ENCODE measurements around the gene PET117. TPM values are rescaled to one million over a fixed set of nuclear protein-coding genes. Genes with fewer than 3 reads are reported as not detected.
"Not testable (repeated sequence)": the region's sequence is repeated elsewhere in the genome, so short reads cannot be mapped to it uniquely, and the experiment has no call there.

The PET117 gene
- total and polyA plus RNA-seq, 2 donors from 2014 or later = 13.1 to 19.7 TPM

DNA sequence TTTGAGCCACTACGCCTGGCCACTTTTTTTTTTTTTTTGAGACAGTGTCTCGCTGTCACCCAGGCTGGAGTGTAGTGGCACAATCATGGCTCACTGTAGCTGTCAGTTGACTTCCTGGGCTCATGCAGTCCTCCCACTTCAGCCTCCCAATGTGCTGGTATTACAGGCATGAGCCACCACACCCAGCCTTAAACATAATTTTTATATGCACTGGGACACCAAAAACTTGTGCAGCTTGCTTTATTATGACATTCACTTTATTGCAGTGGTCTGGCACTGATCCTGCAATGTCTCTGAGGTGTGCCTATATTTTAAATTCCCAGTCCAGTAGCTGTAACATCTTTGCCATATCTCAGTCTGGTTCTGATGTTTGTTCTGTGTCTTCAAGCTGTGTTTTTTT, 34.7 kb downstream of the PET117 start:
- Histone ChIP-seq H3K4me3 (ENCODE audit: low read length in 3 of 3) (no peak overlapping the region), H3K4me1 (ENCODE audit: control insufficient read depth in 2 of 3, insufficient read depth in 2 of 3, low read depth in 1 of 3, low read length in 3 of 3) (no peaks in the 10 kb centered on the region), H3K9ac (ENCODE audit: low read length in 3 of 3) (no peak overlapping the region), H3K27me3 (ENCODE audit: control insufficient read depth, insufficient read depth, low read length) (no peaks in the 10 kb centered on the region), H3K27ac (ENCODE audit: low read depth in 2 of 2, low read length in 2 of 2) (no peak overlapping the region), H3K36me3 (ENCODE audit: control insufficient read depth in 2 of 3, insufficient read depth in 3 of 3, low read length in 3 of 3) (peaks cover 0 to 6% (median 0%) of the 10 kb centered on the region in 3 donors), H3K9me3 (ENCODE audit: control insufficient read depth in 2 of 3, insufficient read depth in 1 of 3, low read length in 3 of 3) (no peaks in the 10 kb centered on the region)
- no peak for DNase-seq
- FAIRE-seq = no peak
- TF ChIP-seq, protein P1, sequence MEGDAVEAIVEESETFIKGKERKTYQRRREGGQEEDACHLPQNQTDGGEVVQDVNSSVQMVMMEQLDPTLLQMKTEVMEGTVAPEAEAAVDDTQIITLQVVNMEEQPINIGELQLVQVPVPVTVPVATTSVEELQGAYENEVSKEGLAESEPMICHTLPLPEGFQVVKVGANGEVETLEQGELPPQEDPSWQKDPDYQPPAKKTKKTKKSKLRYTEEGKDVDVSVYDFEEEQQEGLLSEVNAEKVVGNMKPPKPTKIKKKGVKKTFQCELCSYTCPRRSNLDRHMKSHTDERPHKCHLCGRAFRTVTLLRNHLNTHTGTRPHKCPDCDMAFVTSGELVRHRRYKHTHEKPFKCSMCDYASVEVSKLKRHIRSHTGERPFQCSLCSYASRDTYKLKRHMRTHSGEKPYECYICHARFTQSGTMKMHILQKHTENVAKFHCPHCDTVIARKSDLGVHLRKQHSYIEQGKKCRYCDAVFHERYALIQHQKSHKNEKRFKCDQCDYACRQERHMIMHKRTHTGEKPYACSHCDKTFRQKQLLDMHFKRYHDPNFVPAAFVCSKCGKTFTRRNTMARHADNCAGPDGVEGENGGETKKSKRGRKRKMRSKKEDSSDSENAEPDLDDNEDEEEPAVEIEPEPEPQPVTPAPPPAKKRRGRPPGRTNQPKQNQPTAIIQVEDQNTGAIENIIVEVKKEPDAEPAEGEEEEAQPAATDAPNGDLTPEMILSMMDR (IDR thresholded peaks at IDR 0.05; ENCODE audit: borderline replicate concordance, extremely low read depth, insufficient read depth) = no peak
- intact Hi-C loops (cut with DNase I) = no loop called here

DNA sequence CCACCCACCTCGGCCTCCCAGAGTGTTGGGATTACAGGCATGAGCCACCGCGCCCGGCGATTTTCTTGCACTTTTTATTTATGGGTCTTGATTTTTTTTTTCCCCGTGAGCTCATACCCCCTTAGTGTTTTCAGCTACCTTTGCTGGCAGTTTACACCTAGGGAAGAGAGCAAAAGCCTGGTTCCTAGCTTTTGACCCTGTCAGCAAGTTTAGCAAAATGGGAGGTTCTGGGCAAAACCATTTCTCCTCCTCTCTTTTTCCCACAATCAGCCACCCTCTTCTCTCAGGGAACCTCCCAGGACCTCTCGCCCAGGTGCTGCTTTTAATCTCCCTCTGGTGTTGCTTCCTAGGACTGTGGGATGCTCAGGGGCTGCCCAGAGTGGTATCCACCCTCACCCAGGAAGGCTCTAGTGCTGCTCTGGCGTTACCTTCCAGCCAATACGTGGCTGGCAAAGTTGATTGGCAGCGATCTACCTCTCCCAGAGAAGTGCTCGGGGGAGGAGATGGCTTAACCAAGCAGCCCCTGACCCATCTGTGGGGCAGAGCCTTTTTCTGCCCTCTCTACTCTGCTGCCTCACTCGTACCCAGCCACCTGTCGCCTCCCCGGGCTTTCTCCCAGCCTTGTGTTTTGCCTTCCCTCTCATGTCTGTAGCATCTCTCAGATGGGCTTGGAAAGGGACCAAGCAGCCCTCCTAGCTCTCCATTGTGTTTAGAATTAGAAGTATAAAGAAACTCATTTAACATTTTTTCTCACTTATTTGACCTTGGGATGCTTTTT, 37.4 kb downstream of the PET117 start:
- TF ChIP-seq, protein P1 (IDR thresholded peaks at IDR 0.05; ENCODE audit: borderline replicate concordance, extremely low read depth, insufficient read depth) = no peak
- Histone ChIP-seq H3K9ac (ENCODE audit: low read length in 3 of 3) (no peak overlapping the region), H3K4me1 (ENCODE audit: control insufficient read depth in 2 of 3, insufficient read depth in 2 of 3, low read depth in 1 of 3, low read length in 3 of 3) (no peaks in the 10 kb centered on the region), H3K36me3 (ENCODE audit: control insufficient read depth in 2 of 3, insufficient read depth in 3 of 3, low read length in 3 of 3) (no peaks in the 10 kb centered on the region), H3K27me3 (ENCODE audit: control insufficient read depth, insufficient read depth, low read length) (no peaks in the 10 kb centered on the region), H3K27ac (ENCODE audit: low read depth in 2 of 2, low read length in 2 of 2) (no peak overlapping the region), H3K9me3 (ENCODE audit: control insufficient read depth in 2 of 3, insufficient read depth in 1 of 3, low read length in 3 of 3) (peaks cover 0 to under 1% (median 0%) of the 10 kb centered on the region in 3 donors), H3K4me3 (ENCODE audit: low read length in 3 of 3) (no peak overlapping the region)
- no peak for FAIRE-seq
- DNase-seq = no peak
- intact Hi-C loops (cut with DNase I) = no loop called here

DNA sequence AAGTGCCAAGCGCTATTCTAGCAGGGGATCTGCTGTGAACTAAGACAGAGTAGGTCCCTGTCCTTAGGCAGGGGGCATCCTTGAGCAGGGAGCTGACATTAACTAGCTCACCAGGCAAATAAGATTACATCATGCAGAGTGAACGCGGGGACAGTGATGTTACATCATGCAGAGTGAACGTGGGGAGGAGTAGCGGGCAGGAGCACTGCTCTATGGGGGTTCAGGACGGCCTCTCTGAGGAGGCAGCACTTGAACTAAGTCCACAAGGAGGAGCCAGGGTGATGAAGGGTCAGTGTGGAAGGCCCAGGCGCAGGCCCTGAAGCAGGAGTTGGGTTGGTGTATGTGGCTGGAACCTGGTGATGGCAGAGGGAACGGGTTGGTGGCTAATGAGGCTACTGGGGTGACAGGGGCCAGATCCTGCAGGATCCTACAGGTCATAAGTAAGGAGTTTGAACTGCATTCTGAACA, 38.7 kb downstream of the PET117 start:
- Histone ChIP-seq H3K4me3 (ENCODE audit: low read length in 3 of 3) (no peak overlapping the region), H3K9me3 (ENCODE audit: control insufficient read depth in 2 of 3, insufficient read depth in 1 of 3, low read length in 3 of 3) (peaks cover 0 to 5% (median 0%) of the 10 kb centered on the region in 3 donors), H3K9ac (ENCODE audit: low read length in 3 of 3) (no peak overlapping the region), H3K27me3 (ENCODE audit: control insufficient read depth, insufficient read depth, low read length) (no peaks in the 10 kb centered on the region), H3K36me3 (ENCODE audit: control insufficient read depth in 2 of 3, insufficient read depth in 3 of 3, low read length in 3 of 3) (no peaks in the 10 kb centered on the region), H3K27ac (ENCODE audit: low read depth in 2 of 2, low read length in 2 of 2) (no peak overlapping the region), H3K4me1 (ENCODE audit: control insufficient read depth in 2 of 3, insufficient read depth in 2 of 3, low read depth in 1 of 3, low read length in 3 of 3) (no peaks in the 10 kb centered on the region)
- intact Hi-C loops (cut with DNase I) = no loop called here
- no peak for DNase-seq
- TF ChIP-seq, protein P1 (IDR thresholded peaks at IDR 0.05; ENCODE audit: borderline replicate concordance, extremely low read depth, insufficient read depth) = no peak
- no peak for FAIRE-seq

DNA sequence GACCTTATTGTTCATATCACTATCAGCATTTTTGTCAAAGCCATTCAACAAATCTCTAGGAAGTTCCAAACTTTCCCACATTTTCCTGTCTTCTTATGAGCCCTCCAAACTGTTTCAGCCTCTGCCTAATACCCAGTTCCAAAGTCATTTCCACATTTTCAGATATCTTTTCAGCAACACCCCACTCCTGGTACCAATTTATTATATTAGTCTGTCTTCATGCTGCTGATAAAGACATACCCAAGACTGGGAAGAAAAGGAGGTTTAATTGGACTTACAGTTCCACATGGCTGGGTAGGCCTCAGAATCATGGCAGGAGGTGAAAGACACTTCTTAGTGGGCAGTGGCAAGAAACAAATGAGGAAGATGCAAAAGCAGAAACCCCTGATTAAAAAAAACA, 42.7 kb downstream of the PET117 start:
- H3K9ac ChIP-seq (ENCODE audit: low read length in 3 of 3); DNase-seq; H3K27me3 ChIP-seq (ENCODE audit: control insufficient read depth, insufficient read depth, low read length); H3K9me3 ChIP-seq (ENCODE audit: control insufficient read depth in 2 of 3, insufficient read depth in 1 of 3, low read length in 3 of 3); H3K4me1 ChIP-seq (ENCODE audit: control insufficient read depth in 2 of 3, insufficient read depth in 2 of 3, low read depth in 1 of 3, low read length in 3 of 3); H3K27ac ChIP-seq (ENCODE audit: low read depth in 2 of 2, low read length in 2 of 2); FAIRE-seq; H3K4me3 ChIP-seq (ENCODE audit: low read length in 3 of 3); intact Hi-C loops (cut with DNase I): not testable (repeated sequence)
- H3K36me3 ChIP-seq (ENCODE audit: control insufficient read depth in 2 of 3, insufficient read depth in 3 of 3, low read length in 3 of 3) = peaks cover 4 to 23% (median 5%) of the 10 kb centered on the region in 3 donors

Measured in kidney (tissue), 14 donors.